VCaP (cell line): Measurements from ENCODE around the gene KIFBP.
"Not testable (repeated sequence)": the region's sequence is repeated elsewhere in the genome, so short reads cannot be mapped to it uniquely, and the experiment has no call there.

ENCODE experiments used
- H3K27ac ChIP-seq: fragments of 450-650 bp; 2 replicates; pipeline ENCODE4 v1.5.1; 2017
- CTCF ChIP-seq: fragments of 450-650 bp; conservative IDR thresholded peaks from 2 replicates; pipeline ENCODE4 v1.5.1; 2017; ENCODE audit warnings: mild to moderate bottlenecking, moderate library complexity

The KIFBP gene

GRCh38 chr10:69007260-69007659, 18.7 kb downstream of the KIFBP start:
- H3K27ac ChIP-seq, result no peak overlapping the region
- no peak for TF ChIP-seq CTCF

GRCh38 chr10:69009360-69009759, 20.8 kb downstream of the KIFBP start:
- TF ChIP-seq CTCF, result no peak
- H3K27ac ChIP-seq, result no peak overlapping the region

GRCh38 chr10:69010151-69010640, 21.6 kb downstream of the KIFBP start:
- no peak overlapping the region for H3K27ac ChIP-seq
- no peak for TF ChIP-seq CTCF

- not testable (repeated sequence) for H3K27ac ChIP-seq
These were observed 24.2 kb downstream of the KIFBP start for GRCh38 chr10:69012778-69013177.

GRCh38 chr10:69014171-69014570, 25.6 kb downstream of the KIFBP start:
- H3K27ac ChIP-seq, result no peak overlapping the region
- TF ChIP-seq CTCF, result no peak

- no peak for TF ChIP-seq CTCF
- H3K27ac ChIP-seq, result no peak overlapping the region
These were observed 30.0 kb downstream of the KIFBP start for GRCh38 chr10:69018613-69019012.

GRCh38 chr10:69022611-69023010, 34.0 kb downstream of the KIFBP start:
- no peak overlapping the region for H3K27ac ChIP-seq
- TF ChIP-seq CTCF, result no peak

- TF ChIP-seq CTCF, result no peak
These were observed 36.8 kb downstream of the KIFBP start for GRCh38 chr10:69025370-69025896.

More at GRCh38 chr10:69025370-69025896, 36.8 kb downstream of the KIFBP start:
- H3K27ac ChIP-seq, result no peak overlapping the region
